HepG2 (cell line): ENCODE measurements around the gene CASKIN2. TPM values are rescaled to one million over a fixed set of nuclear protein-coding genes. Genes with fewer than 3 reads are reported as not detected.

ENCODE experiments used
- ARHGAP35 ChIP-seq: sonication (generic); formaldehyde crosslinking; IDR thresholded peaks from 2 replicates; pipeline ENCODE4 v1.9.0; 2022; ENCODE audit warnings: mild to moderate bottlenecking, inconsistent platforms, moderate library complexity, missing genetic modification reagents, borderline replicate concordance
- HDAC2 ChIP-seq: sonication (generic); formaldehyde crosslinking; IDR thresholded peaks from 2 replicates; pipeline ENCODE4 v1.4.0; 2020; ENCODE audit warnings: missing genetic modification reagents
- RELA ChIP-seq: sonication (generic); formaldehyde crosslinking; IDR thresholded peaks from 2 replicates; pipeline ENCODE4 v1.4.0; 2020; ENCODE audit warnings: missing genetic modification reagents
- polyA plus RNA-seq, 8 experiments: library from polyadenylated mRNA; depleted of rRNA in 3 of 8; stranded (reverse) in 7 of 8; unstranded in 1 of 8; fragments of >200 nt; fragmentation: Illumina TruSeq in 4 of 8; extraction: Trizol in 4 of 8; gene quantifications; 2 replicates each; pipeline versions ENCODE4 v1.2.1 to v1.2.3, GENCODE V29; 2011 to 2016; ENCODE audit warnings: low read depth in 4 of 8, missing spikeins in 1 of 8, mixed read lengths in 1 of 8; ENCODE audit not compliant: insufficient read depth in 1 of 8
- total RNA-seq, 5 experiments: library from RNA; depleted of rRNA; stranded (reverse); fragments of >200 nt; fragmentation: Illumina TruSeq; extraction: Trizol; gene quantifications; 2 replicates each; pipeline ENCODE4 v1.2.3, GENCODE V29; 2016; ENCODE audit warnings: low read depth in 1 of 5
- TF ChIP-seq, protein P1 (sequence below): sonication (generic); formaldehyde crosslinking; IDR thresholded peaks from 2 replicates; pipeline ENCODE4 v1.5.1; 2020; ENCODE audit warnings: mild to moderate bottlenecking, missing genetic modification reagents, moderate library complexity
- TF ChIP-seq, protein P2 (sequence below): sonication (generic); formaldehyde crosslinking; IDR thresholded peaks from 2 replicates; pipeline ENCODE4 v1.5.0; 2020; ENCODE audit warnings: missing genetic modification reagents, mild to moderate bottlenecking, borderline replicate concordance
- TF ChIP-seq, protein P3 (sequence below): sonication (generic); formaldehyde crosslinking; IDR thresholded peaks from one replicate; pipeline ENCODE4 v1.5.1; 2020; ENCODE audit warnings: mild to moderate bottlenecking, missing genetic modification reagents; ENCODE audit errors: not compliant biosample characterization
- TF ChIP-seq, protein P4 (sequence below): sonication (generic); formaldehyde crosslinking; conservative IDR thresholded peaks from 2 replicates; pipeline ENCODE4 v1.4.0; 2020; ENCODE audit warnings: missing genetic modification reagents
- TF ChIP-seq, protein P5 (sequence below): IDR thresholded peaks from 2 replicates; pipeline ENCODE4 v1.6.1; 2012; ENCODE audit warnings: inconsistent platforms
- TF ChIP-seq, protein P6 (sequence below): IDR thresholded peaks from 2 replicates; pipeline ENCODE4 v1.6.1; 2012; ENCODE audit warnings: low read depth, low read length, improper control_type of control experiment

The CASKIN2 gene
- total and polyA plus RNA-seq, 2 of the 13 experiments (the other 11 are each of a cell fraction or from before 2014, with no cell fraction given): 5.2 to 7.8 TPM

DNA sequence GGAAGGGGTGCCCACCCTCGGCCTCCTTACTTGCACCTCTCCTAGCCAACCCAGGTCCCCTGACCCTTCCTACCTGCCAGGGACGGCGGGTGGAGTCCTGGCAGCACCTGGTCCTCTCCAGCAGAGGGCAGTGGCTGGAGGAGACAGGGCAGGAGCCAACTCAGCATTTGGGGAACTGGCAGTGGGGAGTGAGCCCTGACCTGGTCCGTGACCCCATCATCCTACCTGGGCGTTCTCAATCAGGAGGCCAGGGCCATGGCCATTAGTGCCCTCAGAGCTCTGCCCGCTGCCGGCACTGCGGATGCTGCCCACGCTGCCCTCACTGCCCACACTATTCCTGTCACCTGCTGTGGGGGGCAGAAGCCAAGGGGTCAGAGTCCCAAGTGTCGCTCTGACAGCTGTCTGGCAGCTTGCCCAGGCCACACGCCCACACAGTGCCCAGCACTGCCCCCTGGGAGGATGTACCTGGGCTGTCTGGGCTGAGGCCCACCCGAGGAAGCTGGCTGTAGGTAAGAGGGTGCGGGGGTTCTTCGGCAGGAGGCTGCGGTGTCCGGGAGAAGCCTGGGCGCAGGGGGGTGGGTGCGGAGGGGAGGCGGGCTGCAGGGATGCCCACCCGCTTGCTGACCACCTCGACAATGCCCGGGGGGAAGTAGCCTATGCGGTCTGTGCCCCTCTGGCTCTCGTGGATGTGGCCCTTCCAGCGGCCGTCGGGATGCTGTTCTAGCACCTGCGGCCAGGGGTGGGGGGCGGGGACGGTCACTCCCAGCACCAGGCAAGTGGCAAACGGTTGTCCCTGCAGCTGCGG lies 10.8 kb downstream of the CASKIN2 start (continued):
- TF ChIP-seq, protein P1, sequence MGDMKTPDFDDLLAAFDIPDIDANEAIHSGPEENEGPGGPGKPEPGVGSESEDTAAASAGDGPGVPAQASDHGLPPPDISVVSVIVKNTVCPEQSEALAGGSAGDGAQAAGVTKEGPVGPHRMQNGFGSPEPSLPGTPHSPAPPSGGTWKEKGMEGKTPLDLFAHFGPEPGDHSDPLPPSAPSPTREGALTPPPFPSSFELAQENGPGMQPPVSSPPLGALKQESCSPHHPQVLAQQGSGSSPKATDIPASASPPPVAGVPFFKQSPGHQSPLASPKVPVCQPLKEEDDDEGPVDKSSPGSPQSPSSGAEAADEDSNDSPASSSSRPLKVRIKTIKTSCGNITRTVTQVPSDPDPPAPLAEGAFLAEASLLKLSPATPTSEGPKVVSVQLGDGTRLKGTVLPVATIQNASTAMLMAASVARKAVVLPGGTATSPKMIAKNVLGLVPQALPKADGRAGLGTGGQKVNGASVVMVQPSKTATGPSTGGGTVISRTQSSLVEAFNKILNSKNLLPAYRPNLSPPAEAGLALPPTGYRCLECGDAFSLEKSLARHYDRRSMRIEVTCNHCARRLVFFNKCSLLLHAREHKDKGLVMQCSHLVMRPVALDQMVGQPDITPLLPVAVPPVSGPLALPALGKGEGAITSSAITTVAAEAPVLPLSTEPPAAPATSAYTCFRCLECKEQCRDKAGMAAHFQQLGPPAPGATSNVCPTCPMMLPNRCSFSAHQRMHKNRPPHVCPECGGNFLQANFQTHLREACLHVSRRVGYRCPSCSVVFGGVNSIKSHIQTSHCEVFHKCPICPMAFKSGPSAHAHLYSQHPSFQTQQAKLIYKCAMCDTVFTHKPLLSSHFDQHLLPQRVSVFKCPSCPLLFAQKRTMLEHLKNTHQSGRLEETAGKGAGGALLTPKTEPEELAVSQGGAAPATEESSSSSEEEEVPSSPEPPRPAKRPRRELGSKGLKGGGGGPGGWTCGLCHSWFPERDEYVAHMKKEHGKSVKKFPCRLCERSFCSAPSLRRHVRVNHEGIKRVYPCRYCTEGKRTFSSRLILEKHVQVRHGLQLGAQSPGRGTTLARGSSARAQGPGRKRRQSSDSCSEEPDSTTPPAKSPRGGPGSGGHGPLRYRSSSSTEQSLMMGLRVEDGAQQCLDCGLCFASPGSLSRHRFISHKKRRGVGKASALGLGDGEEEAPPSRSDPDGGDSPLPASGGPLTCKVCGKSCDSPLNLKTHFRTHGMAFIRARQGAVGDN (CRISPR knock-in tag): peak; percentile 72
- 0 out of 2 replicates have a peak, but pooled peaks have one; percentile 22 for TF ChIP-seq ARHGAP35 (CRISPR knock-in tag)
- TF ChIP-seq, protein P2, sequence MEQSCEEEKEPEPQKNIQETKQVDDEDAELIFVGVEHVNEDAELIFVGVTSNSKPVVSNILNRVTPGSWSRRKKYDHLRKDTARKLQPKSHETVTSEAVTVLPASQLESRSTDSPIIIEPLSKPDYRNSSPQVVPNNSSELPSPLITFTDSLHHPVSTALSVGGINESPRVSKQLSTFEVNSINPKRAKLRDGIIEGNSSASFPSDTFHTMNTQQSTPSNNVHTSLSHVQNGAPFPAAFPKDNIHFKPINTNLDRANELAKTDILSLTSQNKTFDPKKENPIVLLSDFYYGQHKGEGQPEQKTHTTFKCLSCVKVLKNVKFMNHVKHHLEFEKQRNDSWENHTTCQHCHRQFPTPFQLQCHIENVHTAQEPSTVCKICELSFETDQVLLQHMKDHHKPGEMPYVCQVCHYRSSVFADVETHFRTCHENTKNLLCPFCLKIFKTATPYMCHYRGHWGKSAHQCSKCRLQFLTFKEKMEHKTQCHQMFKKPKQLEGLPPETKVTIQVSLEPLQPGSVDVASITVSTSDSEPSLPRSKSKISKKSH (CRISPR knock-in tag): peak; percentile 30; the same call in 1 of the 2 replicates
- TF ChIP-seq, protein P3, sequence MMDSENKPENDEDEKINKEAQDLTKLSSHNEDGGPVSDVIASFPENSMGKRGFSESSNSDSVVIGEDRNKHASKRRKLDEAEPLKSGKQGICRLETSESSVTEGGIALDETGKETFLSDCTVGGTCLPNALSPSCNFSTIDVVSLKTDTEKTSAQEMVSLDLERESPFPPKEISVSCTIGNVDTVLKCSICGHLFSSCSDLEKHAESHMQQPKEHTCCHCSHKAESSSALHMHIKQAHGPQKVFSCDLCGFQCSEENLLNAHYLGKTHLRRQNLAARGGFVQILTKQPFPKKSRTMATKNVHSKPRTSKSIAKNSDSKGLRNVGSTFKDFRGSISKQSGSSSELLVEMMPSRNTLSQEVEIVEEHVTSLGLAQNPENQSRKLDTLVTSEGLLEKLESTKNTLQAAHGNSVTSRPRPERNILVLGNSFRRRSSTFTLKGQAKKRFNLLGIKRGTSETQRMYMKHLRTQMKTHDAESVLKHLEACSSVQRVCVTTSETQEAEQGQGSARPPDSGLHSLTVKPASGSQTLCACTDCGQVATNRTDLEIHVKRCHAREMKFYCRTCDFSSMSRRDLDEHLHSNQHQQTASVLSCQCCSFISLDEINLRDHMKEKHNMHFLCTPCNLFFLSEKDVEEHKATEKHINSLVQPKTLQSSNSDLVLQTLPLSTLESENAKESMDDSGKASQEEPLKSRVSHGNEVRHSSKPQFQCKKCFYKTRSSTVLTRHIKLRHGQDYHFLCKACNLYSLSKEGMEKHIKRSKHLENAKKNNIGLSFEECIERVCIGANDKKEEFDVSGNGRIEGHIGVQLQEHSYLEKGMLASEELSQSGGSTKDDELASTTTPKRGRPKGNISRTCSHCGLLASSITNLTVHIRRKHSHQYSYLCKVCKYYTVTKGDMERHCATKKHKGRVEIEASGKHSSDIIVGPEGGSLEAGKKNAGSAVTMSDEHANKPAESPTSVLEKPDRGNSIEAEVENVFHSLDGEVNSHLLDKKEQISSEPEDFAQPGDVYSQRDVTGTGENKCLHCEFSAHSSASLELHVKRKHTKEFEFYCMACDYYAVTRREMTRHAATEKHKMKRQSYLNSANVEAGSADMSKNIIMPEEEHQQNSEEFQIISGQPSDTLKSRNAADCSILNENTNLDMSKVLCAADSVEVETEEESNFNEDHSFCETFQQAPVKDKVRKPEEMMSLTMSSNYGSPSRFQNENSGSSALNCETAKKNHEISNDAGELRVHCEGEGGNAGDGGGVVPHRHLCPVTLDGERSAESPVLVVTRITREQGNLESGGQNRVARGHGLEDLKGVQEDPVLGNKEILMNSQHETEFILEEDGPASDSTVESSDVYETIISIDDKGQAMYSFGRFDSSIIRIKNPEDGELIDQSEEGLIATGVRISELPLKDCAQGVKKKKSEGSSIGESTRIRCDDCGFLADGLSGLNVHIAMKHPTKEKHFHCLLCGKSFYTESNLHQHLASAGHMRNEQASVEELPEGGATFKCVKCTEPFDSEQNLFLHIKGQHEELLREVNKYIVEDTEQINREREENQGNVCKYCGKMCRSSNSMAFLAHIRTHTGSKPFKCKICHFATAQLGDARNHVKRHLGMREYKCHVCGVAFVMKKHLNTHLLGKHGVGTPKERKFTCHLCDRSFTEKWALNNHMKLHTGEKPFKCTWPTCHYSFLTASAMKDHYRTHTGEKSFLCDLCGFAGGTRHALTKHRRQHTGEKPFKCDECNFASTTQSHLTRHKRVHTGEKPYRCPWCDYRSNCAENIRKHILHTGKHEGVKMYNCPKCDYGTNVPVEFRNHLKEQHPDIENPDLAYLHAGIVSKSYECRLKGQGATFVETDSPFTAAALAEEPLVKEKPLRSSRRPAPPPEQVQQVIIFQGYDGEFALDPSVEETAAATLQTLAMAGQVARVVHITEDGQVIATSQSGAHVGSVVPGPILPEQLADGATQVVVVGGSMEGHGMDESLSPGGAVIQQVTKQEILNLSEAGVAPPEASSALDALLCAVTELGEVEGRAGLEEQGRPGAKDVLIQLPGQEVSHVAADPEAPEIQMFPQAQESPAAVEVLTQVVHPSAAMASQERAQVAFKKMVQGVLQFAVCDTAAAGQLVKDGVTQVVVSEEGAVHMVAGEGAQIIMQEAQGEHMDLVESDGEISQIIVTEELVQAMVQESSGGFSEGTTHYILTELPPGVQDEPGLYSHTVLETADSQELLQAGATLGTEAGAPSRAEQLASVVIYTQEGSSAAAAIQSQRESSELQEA: no peak
- TF ChIP-seq, protein P4, sequence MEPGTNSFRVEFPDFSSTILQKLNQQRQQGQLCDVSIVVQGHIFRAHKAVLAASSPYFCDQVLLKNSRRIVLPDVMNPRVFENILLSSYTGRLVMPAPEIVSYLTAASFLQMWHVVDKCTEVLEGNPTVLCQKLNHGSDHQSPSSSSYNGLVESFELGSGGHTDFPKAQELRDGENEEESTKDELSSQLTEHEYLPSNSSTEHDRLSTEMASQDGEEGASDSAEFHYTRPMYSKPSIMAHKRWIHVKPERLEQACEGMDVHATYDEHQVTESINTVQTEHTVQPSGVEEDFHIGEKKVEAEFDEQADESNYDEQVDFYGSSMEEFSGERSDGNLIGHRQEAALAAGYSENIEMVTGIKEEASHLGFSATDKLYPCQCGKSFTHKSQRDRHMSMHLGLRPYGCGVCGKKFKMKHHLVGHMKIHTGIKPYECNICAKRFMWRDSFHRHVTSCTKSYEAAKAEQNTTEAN (CRISPR knock-in tag): no peak
- TF ChIP-seq, protein P5, sequence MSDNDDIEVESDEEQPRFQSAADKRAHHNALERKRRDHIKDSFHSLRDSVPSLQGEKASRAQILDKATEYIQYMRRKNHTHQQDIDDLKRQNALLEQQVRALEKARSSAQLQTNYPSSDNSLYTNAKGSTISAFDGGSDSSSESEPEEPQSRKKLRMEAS: 0 out of 2 replicates have a peak, but pooled peaks have one; percentile 13
- TF ChIP-seq, protein P6, sequence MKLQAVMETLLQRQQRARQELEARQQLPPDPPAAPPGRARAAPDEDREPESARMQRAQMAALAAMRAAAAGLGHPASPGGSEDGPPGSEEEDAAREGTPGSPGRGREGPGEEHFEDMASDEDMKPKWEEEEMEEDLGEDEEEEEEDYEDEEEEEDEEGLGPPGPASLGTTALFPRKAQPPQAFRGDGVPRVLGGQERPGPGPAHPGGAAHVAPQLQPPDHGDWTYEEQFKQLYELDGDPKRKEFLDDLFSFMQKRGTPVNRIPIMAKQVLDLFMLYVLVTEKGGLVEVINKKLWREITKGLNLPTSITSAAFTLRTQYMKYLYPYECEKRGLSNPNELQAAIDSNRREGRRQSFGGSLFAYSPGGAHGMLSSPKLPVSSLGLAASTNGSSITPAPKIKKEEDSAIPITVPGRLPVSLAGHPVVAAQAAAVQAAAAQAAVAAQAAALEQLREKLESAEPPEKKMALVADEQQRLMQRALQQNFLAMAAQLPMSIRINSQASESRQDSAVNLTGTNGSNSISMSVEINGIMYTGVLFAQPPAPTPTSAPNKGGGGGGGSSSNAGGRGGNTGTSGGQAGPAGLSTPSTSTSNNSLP: no peak
- TF ChIP-seq RELA: no peak
- TF ChIP-seq HDAC2 (CRISPR knock-in tag): peak; percentile 46; the same call in 1 of the 2 replicates
